KBM-7 (cell line): Measurements from ENCODE around the gene MIGA2.
"Not testable (repeated sequence)": the region's sequence is repeated elsewhere in the genome, so short reads cannot be mapped to it uniquely, and the experiment has no call there.

Source experiments
- DNase-seq: peaks from one replicate; pipeline ENCODE4 v3.0.0-alpha.2; 2015
- in situ Hi-C: fragments of 300-500 bp; cut with MboI; formaldehyde crosslinking; loops from 2 replicates; pipeline ENCODE4 v1.14.3; 2020; ENCODE audit warnings: low sequenced_read_pairs, low pct_unique_long_range_greater_than_20kb, mixed read lengths

MIGA2 gene

GRCh38 chr9:129032541-129033159, 3.8 kb upstream of the MIGA2 start:
- in situ Hi-C loops: no loop called here
- DNase-seq: no peak

- DNase-seq: no peak
- in situ Hi-C loops: no loop called here
Measured at GRCh38 chr9:129033216-129033615, 3.2 kb upstream of the MIGA2 start.

GRCh38 chr9:129035838-129036237, 588 bp upstream of the MIGA2 start:
- in situ Hi-C loops: not testable (repeated sequence)

GRCh38 chr9:129036923-129037766, 719 bp downstream of the MIGA2 start:
- in situ Hi-C loops: no loop called here
- DNase-seq: no peak

More at GRCh38 chr9:129035838-129036237, 588 bp upstream of the MIGA2 start:
- not testable (repeated sequence) for DNase-seq

GRCh38 chr9:129037767-129038098, 1.3 kb downstream of the MIGA2 start:
- no peak for DNase-seq
- in situ Hi-C loops: no loop called here

- in situ Hi-C loops: no loop called here
- no peak for DNase-seq
Measured at GRCh38 chr9:129038109-129038852, 1.9 kb downstream of the MIGA2 start.

GRCh38 chr9:129040113-129040643, 3.8 kb downstream of the MIGA2 start:
- DNase-seq: no peak
- in situ Hi-C loops: no loop called here

GRCh38 chr9:129042016-129042415, 5.6 kb downstream of the MIGA2 start:
- in situ Hi-C loops: no loop called here
- DNase-seq: no peak

- in situ Hi-C loops: no loop called here
- DNase-seq: no peak
Measured at GRCh38 chr9:129052592-129052991, 16.2 kb downstream of the MIGA2 start.

GRCh38 chr9:129053020-129053419, 16.6 kb downstream of the MIGA2 start:
- DNase-seq: no peak
- in situ Hi-C loops: no loop called here

GRCh38 chr9:129054163-129054851, 17.9 kb downstream of the MIGA2 start:
- in situ Hi-C loops: no loop called here
- no peak for DNase-seq

GRCh38 chr9:129058965-129059795, 22.8 kb downstream of the MIGA2 start:
- no peak for DNase-seq
- in situ Hi-C loops: no loop called here

GRCh38 chr9:129059796-129060785, 23.7 kb downstream of the MIGA2 start:
- in situ Hi-C loops: no loop called here

GRCh38 chr9:129060991-129061390, 24.6 kb downstream of the MIGA2 start:
- no peak for DNase-seq
- in situ Hi-C loops: no loop called here

More at GRCh38 chr9:129059796-129060785, 23.7 kb downstream of the MIGA2 start:
- DNase-seq: no peak

GRCh38 chr9:129063061-129063460, 26.6 kb downstream of the MIGA2 start:
- DNase-seq: no peak
- in situ Hi-C loops: no loop called here

GRCh38 chr9:129064499-129064908, 28.1 kb downstream of the MIGA2 start:
- in situ Hi-C loops: no loop called here

GRCh38 chr9:129068110-129068509, 31.7 kb downstream of the MIGA2 start:
- in situ Hi-C loops: no loop called here
- no peak for DNase-seq

More at GRCh38 chr9:129064499-129064908, 28.1 kb downstream of the MIGA2 start:
- DNase-seq: no peak
